IPS-18c (cell line): ENCODE results near the gene GLB1L2.
"Not testable (repeated sequence)": the region's sequence is repeated elsewhere in the genome, so short reads cannot be mapped to it uniquely, and the experiment has no call there.

Source experiments
- H3K4me3 ChIP-seq: 2 replicates; pipeline ENCODE4 v1.7.0; 2013; ENCODE audit warnings: low read depth, mild to moderate bottlenecking, low read length, moderate library complexity; ENCODE audit not compliant: insufficient read depth
- H3K9me3 ChIP-seq: one replicate; pipeline ENCODE4 v1.6.1; 2013; ENCODE audit warnings: mild to moderate bottlenecking, low read length, moderate library complexity; ENCODE audit not compliant: control insufficient read depth, insufficient read depth

GLB1L2 gene, protein sequence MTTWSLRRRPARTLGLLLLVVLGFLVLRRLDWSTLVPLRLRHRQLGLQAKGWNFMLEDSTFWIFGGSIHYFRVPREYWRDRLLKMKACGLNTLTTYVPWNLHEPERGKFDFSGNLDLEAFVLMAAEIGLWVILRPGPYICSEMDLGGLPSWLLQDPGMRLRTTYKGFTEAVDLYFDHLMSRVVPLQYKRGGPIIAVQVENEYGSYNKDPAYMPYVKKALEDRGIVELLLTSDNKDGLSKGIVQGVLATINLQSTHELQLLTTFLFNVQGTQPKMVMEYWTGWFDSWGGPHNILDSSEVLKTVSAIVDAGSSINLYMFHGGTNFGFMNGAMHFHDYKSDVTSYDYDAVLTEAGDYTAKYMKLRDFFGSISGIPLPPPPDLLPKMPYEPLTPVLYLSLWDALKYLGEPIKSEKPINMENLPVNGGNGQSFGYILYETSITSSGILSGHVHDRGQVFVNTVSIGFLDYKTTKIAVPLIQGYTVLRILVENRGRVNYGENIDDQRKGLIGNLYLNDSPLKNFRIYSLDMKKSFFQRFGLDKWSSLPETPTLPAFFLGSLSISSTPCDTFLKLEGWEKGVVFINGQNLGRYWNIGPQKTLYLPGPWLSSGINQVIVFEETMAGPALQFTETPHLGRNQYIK

DNA sequence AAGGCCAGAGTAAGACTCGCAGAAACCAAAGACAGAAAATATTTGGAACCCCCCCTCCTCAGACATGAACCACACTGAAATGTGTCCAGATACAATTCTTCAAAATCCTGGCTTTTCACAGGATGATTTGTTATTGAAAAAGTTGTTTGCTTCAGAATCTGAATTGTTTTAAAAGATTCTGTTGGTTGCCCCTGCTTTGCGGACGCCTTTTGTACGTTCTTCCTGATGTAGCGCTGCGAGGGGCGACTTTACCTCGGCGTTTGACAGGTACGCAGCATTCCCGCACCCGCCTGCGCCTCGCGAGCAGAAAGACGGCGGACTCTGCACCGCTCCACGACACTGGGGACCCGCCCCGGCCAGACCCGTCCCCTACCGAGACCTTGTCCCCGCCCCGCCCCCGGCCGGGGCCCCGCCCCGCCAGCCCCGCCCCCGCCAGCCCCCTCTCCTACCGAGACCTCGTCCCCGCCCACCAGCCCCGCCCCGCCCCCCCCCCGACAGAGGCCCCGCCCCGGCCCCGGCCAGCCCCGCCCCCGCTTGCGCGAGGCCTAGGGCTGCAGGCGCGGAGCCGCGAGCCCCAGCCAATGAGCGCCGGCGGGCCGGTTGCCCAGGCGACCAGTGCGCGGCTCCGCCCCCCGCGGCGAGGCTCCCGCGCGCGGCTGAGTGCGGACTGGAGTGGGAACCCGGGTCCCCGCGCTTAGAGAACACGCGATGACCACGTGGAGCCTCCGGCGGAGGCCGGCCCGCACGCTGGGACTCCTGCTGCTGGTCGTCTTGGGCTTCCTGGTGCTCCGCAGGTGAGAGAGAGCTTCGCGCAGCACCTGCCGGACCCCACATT is at the start of gene GLB1L2:
TSS of gene GLB1L2 (plus strand) at position 635 of the 835 bp plus-strand sequence. CDS start at position 709, 74 bp downstream.
- Histone ChIP-seq H3K4me3 (peak within 1 kb of the TSS; percentile 69), H3K9me3 (no peaks in the 10 kb centered on the region)

DNA sequence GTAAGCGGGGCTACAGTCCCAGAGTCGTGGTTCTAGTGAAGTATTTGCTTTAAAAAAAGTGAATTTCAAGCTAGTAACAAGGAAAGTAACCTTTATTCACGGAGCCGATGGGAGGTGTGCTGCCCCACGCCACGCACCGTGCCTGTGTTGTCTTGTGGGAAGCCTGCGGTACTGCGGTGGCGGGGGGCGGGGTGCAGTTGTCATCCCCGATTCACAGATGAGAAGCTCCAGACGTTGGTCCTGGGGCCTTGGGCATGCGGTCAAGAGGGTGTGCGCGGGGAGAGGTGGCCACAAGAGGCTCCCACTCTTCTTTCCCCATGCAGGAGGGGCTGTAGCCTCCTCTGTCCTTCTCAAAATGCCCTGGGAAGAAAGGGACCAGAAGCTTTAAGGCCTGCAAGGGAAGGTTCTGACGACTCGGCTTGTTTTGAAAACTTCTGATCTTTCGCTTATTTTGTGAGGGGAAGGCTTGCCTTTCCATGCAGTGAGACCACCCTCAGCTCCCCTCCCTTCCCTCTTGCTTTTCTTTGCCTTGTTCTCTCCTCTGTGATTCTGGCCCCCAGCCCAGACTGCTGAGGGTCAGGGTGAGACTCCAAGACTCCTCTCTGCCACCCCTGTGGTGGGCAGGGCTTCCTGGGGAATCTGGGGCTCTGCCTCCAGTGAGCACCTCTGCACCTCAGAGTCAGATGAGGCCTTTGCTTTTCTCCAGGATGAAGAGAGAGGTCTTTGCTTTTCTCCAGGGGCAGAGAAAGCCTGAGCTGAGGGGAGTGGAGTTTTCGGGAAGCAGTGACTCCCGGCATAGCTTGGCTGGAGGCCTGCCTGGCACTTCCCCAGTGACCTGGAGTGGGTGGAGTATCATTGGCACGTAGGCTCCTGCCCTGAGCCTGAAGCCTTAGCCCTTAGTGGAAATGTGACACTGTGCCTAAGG is 49.4 kb upstream of the GLB1L2 start:
- Histone ChIP-seq H3K4me3 (no peak overlapping the region), H3K9me3 (no peaks in the 10 kb centered on the region)

DNA sequence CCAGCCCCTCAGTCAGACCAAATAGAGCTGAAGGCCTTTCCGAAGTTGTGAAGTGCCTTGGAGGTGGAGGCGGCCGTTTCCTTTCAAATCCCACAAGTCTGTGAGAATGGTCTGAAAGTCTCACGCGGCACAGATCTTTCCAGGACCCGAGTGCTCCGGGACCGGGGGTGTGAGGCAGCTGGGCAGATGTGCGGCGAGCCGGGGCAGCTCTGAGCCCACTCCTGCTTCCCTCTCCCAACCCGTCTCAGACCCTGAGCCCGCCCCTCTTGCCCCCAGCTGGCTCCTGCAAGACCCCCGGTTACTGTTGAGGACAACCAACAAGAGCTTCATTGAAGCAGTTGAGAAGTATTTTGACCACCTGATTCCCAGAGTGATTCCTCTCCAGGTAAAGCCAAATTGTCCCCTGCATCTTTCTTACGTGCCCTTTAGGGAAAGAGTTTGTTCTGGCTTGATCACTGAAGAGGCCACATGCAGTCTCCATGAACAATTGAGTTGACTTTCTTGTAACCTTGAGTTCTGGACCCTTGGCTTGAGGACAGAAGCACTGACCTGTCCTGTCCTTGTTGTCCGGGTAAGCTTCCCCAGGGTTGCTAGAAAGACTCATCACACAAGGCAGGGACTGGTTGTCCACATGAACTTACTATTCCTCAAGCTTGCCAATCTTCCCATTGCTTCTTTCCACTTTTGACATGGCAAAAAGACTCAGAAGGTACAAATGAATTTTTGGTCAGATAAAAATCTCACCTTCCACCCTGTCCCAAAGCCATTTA is 48.1 kb upstream of the GLB1L2 start:
- Histone ChIP-seq H3K9me3 (no peaks in the 10 kb centered on the region), H3K4me3 (no peak overlapping the region)

DNA sequence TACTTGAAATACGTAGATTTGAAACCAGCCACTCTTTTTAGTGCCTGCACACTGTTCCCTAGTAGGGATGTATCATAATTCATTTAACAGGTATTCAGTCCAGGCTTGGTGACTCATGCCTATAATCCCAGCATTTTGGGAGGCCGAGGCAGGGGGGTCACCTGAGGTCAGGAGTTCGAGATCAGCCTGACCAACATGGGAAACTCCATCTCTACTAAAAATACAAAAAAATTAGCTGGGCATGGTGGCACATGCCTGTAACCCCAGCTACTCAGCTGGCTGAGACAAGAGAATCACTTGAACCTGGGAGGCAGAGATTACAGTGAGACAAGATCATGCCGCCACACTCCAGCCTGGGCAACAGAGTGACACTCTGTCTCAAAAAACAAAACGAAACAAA is 47.4 kb upstream of the GLB1L2 start:
- H3K4me3 ChIP-seq, H3K9me3 ChIP-seq: not testable (repeated sequence)

DNA sequence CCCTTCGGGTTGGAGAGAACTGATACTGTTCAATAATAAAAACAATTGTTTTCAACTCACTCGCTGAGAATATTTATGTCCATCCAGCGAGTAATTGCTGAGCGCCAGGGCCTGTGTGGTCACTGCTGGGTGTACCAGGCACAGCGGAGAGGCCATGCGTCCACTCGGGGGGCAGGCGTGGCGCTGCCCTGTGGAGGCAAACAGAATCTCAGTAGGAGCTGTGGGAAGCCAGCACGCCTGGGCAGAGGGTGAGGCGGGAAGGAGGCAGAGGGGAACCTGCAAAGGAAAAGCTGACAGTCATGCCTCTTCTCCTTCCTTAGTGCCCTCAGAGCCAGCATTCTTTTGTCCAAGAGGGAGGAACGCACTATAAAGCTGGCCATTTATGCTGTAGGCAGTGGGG is 44.2 kb upstream of the GLB1L2 start:
- Histone ChIP-seq H3K9me3 (no peaks in the 10 kb centered on the region), H3K4me3 (no peak overlapping the region)

DNA sequence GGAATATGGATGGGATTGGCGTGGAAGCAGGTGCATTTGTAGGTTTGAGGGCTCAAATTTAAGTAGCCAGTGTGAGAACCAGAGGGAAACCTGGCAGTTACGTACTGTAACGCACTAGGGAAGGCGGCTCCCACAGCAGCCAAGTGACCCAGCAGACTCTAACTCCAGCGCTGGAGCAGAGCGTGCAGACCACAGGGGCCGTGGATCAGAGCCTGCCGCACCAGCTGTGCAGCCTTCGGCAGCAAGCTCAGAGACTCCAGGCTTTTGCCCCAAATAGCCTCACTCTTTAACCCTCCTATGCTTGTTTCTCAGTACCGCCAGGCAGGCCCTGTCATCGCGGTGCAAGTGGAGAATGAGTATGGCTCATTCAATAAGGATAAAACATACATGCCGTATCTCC is 43.3 kb upstream of the GLB1L2 start:
- Histone ChIP-seq H3K4me3 (no peak overlapping the region), H3K9me3 (no peaks in the 10 kb centered on the region)

DNA sequence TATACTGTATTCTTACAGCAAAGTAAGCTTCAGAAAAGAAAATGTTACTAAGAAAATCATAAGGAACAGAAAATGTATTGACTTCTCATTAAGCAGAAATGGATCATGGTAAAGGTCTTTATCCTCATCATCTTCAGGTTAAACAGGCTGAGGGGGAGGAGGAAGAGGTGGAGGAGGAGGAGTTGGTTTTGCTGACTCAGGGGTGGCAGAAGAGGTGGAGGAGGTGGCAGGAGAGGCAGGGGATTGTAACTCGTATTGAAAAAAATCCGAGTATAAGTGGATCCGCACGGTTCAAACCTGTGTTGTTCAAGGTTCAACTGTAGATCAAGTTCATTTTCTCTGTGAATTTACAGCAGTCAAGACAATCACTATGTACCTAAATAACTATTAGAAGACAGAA is 42.6 kb upstream of the GLB1L2 start:
- no peaks in the 10 kb centered on the region for H3K9me3 ChIP-seq
- H3K4me3 ChIP-seq = no peak overlapping the region

DNA sequence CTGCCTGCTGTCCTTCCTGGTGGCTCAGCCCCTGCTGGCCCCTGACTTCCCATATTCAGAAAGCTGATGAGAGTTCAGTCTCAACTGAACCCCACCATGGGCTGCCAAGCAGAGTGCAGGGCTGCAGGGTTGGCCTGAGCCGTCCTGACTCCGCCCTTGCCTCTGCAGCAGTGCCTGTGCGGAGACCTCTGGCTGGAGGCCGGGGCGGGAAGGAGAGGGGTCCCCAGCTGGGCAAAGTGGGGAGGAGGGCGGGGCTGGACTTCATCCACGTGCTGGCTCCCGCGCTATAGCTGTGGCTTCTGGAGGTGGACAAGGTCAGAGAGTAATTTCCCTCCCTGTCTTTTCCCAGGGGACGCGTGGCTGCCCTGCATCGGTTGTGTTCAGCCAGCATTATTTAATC is 42.0 kb upstream of the GLB1L2 start:
- no peak overlapping the region for H3K4me3 ChIP-seq
- H3K9me3 ChIP-seq = no peaks in the 10 kb centered on the region

DNA sequence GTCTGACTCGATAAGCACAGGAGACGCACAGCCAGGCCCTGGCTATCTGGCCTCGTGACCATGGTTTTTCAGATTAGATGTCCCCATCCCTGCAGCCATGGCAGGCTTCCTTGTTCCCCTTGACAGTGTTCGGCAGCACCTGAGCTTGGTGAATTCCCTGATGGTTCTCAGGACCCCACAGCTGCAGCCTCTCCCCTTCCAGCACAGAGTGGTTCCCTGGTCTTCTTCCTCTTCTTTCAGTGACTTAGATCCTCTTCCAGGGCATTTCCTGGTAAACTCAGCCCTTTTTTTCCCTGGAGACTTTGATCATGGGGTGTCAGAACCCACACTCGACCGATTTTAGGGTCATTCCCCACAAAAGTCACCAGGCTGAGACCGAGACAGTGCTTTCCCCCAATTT is 41.1 kb upstream of the GLB1L2 start:
- Histone ChIP-seq H3K9me3 (no peaks in the 10 kb centered on the region), H3K4me3 (no peak overlapping the region)

DNA sequence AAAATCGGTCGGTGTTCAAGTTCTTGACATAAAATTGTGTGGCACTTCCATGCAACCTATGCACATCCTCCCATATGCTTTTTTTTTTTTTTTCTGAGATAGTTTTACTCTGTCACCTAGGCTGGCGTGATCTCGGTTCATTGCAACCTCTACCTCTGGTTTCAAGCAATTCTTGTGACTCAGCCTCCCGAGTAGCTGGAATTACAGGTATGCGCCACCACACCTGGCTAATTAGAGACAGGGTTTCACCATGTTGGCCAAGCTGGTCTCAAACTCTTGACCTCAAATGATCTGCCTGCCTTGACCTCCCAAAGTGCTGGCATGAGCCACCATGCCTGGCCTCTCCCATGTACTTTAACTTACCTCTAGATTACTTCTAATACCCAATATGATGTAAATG is 40.6 kb upstream of the GLB1L2 start:
- Histone ChIP-seq H3K4me3 (no peak overlapping the region), H3K9me3 (no peaks in the 10 kb centered on the region)

DNA sequence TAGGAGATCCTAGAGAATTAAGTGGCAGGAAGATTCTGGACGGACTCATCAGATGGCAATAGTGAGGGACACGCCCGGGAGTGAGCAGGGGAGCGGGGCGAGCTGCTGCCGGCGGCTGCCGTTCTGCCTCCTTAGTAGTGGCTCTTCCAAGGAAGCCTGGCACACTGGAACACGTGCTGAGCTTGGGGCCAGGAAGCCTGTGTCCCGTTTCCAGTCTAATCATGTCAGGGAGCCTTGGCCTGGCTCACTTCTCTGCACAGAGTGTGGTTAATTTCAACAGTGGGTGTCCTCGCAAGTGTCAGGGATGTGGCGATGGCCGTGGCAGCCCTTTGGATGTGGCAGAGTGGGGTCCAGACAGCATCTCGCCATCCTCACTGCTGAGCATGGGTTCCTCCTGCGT is 39.1 kb upstream of the GLB1L2 start:
- no peak overlapping the region for H3K4me3 ChIP-seq
- no peaks in the 10 kb centered on the region for H3K9me3 ChIP-seq

DNA sequence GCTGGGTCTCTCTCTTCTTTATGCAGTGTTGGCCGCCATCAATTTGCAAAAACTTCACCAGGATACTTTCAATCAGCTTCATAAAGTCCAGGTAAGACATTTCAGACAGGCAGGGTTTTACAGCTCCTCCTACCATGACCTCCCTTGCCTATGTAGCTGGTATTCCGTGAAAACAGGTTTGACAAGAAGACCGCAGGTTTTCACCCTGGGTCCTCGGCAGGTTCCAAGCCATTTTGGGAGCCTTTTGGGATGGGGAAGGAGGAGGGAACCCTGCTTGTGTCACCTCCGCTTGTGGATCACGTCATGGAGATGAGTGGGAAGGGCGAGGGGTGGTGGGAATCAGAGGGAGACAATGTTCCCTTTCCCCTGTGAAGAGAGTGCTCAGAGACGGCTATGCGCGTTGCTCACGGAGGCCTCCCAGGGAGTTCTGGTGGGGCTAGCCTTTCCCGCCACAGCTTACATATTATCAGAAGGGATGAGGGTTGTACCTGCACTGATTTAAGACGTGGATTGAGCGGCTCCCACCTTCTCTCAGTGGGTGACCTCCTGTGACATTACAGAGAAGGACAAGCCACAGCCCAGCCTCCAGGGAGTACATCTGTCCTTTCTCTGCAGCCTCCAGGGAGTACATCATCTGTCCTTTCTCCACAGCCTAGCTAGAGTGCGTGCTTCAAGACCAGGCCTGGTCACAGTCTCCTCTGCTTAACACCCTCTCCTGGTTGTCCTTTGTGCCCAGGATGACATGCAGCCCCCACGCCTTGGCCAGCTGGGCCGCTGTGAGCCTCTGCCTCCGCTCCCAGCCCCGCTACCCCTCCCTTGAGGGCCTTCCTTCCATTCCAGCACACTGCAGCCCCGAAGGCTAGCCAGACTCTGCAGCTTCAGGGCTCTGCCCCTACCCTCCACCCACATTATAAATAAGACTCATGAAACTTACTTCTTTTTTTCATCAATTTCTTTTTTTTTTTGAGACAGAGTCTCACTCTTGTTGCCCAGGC is 38.4 kb upstream of the GLB1L2 start:
- no peaks in the 10 kb centered on the region for H3K9me3 ChIP-seq
- no peak overlapping the region for H3K4me3 ChIP-seq

DNA sequence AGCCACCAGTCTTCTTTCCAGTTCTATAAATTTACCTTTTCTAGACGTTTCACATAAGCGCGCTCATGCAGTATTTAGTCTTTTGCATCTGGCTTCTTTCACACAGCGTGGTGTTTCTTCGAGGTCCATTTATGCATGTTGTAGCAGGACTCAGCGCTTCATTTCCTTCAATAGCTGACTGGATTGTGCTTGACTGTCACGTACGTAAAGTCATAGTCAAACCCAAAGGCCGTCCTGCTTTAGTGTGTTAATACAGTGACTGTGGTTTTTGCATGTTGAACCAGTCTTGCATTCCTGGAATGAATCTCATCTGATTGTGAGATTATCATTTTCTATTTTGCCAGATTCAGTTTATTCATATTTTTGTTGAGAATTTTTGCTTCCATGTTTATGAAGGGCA is 37.1 kb upstream of the GLB1L2 start:
- H3K9me3 ChIP-seq = no peaks in the 10 kb centered on the region
- H3K4me3 ChIP-seq = no peak overlapping the region

DNA sequence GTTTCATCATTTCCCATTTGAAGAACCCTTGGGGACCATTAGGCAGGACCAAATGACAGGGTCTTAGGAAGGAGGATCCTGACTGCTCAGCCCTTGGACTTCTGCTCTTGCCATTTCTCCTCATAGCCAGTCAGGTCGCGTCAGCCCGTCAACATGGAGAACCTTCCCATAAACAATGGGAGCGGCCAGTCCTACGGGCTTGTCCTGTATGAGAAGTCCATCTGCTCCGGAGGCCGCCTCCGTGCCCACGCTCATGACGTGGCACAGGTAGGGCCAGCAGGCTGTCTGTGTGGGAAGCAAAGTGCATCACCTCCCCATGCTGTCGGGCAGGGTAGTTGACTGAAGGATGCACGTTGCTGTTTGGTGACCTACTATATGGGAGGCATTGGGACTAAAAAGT is 19.6 kb upstream of the GLB1L2 start:
- H3K9me3 ChIP-seq = peaks cover 5% of the 10 kb centered on the region

DNA sequence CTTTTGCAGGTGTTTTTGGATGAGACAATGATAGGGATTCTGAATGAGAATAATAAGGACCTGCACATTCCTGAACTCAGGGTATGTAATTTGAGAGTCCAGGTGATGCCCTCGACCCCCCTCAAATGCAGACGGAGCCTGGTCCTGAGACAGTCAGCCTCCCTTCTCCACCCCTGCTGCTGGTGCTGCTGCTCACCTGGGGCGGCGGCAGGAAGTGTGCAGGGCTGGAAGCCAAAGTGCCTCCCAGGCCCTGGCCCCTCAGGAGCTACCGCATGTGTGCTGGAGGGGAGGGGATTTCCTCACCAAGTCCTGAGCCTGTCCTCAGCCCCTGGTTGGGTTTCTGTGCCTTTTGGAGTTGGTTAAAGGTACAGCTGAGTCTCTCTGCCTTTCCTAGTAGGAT is 19.0 kb upstream of the GLB1L2 start:
- H3K4me3 ChIP-seq = no peak overlapping the region
- H3K9me3 ChIP-seq = peaks cover 5% of the 10 kb centered on the region

More for the DNA sequence above, 19.6 kb upstream of the GLB1L2 start:
- no peak overlapping the region for H3K4me3 ChIP-seq
